Loucy (cell line): ENCODE measurements around the gene PRMT2.

Experiments used
- EZH2phosphoT487 ChIP-seq: fragments of 200-600 bp; IDR thresholded peaks from 2 replicates; pipeline ENCODE4 v1.6.1; 2018; ENCODE audit warnings: antibody characterized with exemption, mild to moderate bottlenecking, moderate library complexity, borderline replicate concordance
- TF ChIP-seq, protein P1 (sequence below): fragments of 200-600 bp; sonication (generic); conservative IDR thresholded peaks from 2 replicates; pipeline ENCODE4 v1.5.1; 2014; ENCODE audit warnings: mild to moderate bottlenecking, antibody characterized with exemption, low read length

- TF ChIP-seq, protein P1, sequence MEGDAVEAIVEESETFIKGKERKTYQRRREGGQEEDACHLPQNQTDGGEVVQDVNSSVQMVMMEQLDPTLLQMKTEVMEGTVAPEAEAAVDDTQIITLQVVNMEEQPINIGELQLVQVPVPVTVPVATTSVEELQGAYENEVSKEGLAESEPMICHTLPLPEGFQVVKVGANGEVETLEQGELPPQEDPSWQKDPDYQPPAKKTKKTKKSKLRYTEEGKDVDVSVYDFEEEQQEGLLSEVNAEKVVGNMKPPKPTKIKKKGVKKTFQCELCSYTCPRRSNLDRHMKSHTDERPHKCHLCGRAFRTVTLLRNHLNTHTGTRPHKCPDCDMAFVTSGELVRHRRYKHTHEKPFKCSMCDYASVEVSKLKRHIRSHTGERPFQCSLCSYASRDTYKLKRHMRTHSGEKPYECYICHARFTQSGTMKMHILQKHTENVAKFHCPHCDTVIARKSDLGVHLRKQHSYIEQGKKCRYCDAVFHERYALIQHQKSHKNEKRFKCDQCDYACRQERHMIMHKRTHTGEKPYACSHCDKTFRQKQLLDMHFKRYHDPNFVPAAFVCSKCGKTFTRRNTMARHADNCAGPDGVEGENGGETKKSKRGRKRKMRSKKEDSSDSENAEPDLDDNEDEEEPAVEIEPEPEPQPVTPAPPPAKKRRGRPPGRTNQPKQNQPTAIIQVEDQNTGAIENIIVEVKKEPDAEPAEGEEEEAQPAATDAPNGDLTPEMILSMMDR = no peak
- TF ChIP-seq EZH2phosphoT487 = no peak
Measured at GRCh38 chr21:46648539-46648938, 13.1 kb downstream of the PRMT2 start.
